HG03280 (cell line): ENCODE data around the gene RASAL2.
A peak's percentile ranks its signal among the peaks of the same experiment; 100 is the strongest.
"Not testable (repeated sequence)": the region's sequence is repeated elsewhere in the genome, so short reads cannot be mapped to it uniquely, and the experiment has no call there.

ENCODE experiments used
- ATAC-seq: cut with Tn5 transposase; IDR thresholded peaks from one replicate; pipeline ENCODE4 v1.9.1; 2021; ENCODE audit warnings: mild to moderate bottlenecking, moderate library complexity; ENCODE audit not compliant: unreplicated experiment

Gene RASAL2

DNA sequence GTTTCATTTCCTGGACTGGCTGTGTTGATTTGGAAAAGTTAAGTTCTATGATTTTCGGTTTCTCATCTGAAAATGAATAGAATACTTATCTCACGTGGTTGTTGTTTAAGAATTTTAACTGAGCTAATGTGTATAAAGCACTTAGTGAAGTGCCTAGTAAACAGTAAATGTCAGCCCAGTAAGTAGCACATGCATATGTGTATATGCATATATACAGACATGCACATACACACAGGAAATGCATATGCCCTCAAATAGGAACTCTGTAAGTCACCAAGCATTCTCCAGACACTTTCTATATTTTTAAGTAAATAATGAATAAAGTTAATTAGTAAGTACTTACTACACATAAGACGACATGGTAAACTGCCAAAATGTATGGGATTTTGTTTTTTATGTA, 274.3 kb downstream of the RASAL2 start:
- no peak for ATAC-seq

DNA sequence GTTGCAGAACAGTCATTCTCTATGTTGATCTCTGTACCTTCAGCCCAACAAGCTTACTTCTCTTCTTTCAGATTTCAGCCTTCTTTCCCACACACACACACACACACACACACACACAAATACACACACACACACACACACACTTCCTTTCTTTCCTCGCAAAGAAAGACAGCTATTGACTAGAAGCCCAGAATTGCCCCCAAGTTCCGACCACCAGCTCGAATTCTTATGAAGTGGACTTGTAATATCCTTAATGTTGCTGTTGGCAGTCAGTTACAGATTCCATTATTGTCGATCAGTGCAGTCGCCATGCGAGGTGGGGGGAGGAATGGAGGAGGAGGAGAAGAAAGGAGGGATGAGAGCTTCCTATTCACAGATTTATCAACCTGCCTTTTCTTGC, 277.3 kb downstream of the RASAL2 start:
- ATAC-seq: no peak

GRCh38 chr1:178371933-178372388, 278.1 kb downstream of the RASAL2 start:
- ATAC-seq: no peak

- no peak for ATAC-seq
Measured at GRCh38 chr1:178374016-178374415, 280.1 kb downstream of the RASAL2 start.

DNA sequence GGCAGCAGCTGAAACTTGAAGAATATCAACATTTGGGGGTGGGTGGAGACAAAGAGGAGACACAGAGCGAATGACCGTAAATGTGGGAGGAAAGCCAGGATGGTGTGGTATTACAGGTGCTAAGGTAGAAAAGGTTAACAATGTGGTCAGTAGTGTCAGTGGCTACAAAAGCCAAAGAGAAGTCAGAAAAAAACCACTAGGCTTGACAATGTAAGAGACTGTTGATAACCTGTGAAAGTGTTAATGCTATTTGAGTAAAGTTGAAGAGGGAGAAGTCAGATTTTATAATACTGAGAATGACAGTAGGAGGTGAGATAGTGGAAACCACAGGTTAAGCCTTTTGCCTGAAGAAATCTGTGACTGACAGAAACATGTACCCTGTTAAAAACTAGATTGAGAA, 282.1 kb downstream of the RASAL2 start:
- no peak for ATAC-seq

DNA sequence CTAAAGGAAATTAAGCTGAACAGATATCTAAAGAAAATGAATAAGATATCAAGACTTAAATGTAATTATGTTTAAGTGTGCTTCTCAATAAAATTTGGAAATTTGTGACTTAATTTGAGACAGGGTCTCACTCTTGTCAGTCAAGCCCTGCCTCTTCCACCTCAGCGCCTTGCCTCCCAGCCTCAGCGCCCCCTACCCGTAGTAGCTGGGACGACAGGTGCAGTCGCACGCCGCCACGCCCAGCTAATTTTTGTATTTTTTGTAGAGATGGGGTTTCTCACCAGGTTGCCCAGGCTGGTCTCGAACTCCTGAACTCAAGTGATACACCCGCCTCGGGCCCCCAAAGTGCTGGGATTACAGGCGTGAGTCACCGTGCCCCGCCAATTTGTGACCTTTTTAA, 285.9 kb downstream of the RASAL2 start:
- ATAC-seq: no peak

- no peak for ATAC-seq
Measured at GRCh38 chr1:178382372-178382771, 288.5 kb downstream of the RASAL2 start.

DNA sequence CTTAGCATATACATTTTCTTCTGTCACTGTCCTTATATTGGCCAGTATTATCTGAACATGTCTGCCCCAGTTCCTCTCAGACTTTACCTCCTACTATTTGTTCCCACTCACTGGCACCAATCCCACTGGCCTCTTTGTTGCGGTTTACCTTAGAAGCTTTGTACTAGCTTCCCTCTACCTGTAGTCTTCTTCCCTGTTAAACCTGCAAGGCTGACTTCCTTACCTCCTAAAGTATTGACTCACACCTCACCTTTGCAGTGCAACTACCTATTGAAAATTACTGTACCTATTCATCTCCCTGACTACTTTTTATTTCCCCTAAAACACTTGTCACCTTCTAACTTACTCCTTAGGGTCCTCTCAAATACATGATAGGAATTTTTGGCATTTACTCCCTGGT, 291.8 kb downstream of the RASAL2 start:
- ATAC-seq: no peak

- ATAC-seq: no peak
Measured at GRCh38 chr1:178388418-178389145, 294.7 kb downstream of the RASAL2 start.

DNA sequence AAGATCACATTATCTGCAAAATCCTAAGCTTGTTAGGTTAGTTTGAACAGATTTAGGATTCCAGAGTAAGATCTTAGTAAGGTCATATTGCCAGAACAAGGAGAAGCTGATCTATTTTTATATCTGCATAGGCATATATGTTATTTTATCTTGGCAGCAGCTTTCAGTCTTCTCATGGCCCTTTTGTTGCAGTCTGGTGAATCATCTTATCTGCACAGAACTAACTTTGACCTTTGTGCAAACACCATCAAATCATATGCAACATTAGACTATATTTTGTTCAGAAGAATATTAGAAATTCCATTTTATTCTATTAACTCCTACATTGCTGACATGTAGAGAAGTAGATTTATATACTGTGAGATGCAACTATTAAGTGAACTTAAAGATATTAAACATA, 295.5 kb downstream of the RASAL2 start:
- no peak for ATAC-seq

- ATAC-seq: not testable (repeated sequence)
Measured at GRCh38 chr1:178390280-178390679, 296.4 kb downstream of the RASAL2 start.

GRCh38 chr1:178393370-178393769, 299.5 kb downstream of the RASAL2 start:
- ATAC-seq: no peak

DNA sequence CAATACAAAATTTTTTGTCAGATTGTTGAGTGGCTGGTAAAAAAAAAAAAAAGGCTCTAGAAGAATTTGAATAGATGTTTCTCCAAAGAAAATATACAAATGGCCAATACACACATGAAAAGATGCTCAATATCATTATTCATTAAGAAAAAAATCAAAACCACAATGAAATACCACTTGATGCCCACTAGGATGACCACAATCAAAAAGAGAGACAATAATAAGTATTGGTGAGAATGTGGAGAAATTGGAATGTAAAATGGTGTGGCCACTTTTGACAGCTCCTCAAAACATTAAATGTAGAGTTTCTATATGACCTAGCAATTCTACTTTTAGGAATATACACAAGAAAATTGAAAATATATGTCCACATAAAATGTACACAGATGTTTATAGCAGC, 302.9 kb downstream of the RASAL2 start:
- ATAC-seq: no peak

DNA sequence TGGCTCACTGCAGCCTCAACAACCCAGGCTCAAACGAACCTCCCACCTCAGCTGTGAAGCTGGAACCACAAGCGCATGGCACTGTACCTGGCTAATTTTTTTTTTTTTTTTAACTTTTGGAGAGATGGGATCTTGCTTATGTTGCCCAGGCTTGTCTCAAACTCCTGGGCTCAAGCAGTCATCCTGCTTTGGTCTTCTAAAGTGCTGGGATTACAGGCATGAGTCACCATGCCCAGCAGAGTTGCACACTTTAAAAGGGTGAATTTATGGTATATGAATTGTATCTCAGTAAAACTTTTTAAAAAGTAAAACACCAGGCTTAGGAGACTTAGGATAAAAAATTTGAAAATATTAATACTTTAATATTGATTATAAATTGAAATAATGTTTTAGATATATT, 303.8 kb downstream of the RASAL2 start:
- ATAC-seq: no peak

- no peak for ATAC-seq
Measured at GRCh38 chr1:178399177-178399728, 305.3 kb downstream of the RASAL2 start.

DNA sequence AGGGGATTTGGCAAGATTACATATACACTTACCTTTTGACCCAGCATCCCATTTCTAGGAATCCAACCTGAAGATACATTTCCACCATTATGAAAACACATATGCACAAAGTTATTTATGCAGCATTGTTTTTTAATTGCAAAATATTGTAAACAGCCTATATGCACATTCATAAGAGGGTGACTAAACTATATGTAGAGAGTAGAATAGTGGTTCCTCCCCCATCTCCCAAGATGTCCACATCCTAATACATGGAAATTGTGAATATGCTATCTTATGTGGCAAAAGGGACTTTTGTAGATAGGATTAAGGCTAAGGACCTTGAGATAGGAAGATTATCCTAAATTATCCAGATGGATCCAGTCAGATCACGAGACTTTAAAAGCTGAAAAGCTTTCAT, 311.2 kb downstream of the RASAL2 start:
- no peak for ATAC-seq

- ATAC-seq: no peak
Measured at GRCh38 chr1:178407215-178407614, 313.3 kb downstream of the RASAL2 start.

DNA sequence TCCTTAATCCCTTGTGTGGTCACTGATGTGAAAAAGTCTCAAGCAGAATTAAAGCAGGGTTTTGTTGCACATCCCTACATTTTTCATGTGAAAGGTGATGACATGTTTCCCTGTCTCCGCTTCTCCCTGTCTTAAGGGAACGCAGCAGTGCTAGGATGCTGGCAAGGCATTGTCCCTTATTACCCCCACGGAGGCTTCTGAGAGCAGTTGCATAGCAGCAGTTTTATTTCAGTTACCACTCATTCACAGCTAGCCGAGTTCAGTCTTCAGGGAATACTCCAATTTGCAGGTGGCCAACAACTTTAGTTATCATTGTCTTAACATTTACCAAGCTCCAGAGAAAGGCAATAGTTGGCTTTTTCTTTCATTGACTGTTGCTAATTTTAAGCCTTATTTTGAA, 313.8 kb downstream of the RASAL2 start:
- no peak for ATAC-seq

DNA sequence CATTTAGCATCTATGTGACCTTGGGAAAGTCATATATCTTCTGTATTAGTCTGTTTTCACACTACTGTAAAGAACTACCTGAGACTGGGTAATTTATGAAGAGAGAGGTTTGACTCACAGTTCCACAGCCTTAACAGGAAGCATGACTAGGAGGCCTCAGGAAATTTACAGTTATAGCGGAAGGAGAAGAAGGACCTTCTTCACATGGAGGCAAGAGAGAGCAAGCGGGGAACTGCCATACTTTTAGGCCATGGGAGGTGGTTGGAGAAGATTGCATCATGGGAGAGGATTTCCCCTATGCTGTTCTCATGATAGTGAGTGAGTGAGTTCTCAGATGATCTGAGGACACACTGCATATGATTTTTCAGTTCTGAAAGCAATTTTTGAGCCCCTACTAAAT, 315.0 kb downstream of the RASAL2 start:
- ATAC-seq: no peak

DNA sequence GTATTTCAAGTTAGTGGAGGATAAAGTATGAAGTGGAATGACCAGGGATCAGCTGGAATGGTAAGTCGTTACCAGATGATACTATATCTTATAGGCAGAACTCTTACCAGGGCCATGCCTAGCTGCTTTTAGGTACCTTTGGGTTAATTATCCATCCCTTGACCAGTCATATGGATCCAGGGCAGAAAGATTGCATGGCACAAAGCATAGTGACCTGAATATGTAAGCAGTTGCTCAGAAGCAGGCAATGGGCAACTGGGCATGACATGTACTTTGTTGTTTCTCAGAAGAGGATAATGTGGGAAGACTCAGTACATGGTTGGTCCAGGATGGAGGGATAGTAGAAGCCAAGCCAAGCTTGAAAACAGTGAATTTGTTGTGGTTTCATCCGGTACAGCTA, 315.6 kb downstream of the RASAL2 start:
- ATAC-seq: no peak

DNA sequence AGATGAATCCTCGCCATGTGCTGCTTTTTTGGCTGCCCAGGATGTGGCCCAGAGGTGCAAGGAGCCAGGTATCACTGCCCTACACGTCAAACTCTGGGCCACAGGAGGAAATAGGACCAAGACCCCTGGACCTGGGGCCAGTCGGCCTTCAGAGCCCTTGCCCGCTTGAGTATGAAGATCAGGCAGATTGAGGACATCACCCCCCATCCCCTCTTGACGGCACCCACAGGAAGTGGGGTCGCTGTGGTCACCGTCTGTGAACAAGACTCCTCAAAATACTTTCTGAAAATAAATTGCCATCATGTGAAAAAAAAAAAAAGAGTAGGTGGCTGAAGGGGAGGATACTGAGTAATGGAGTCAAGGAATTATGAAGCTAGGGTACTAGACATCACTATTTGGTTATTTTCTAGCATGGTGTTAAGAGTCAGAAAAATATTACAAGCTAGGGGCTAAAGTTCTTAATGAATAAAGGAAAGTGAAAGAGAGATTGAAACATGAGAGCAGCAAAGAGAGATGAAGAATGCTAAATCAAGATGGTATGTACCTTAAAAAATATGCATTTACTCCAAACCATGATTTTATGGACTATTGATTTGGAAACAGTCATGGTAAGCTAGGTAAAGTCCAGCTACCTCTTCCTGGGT, 318.0 kb downstream of the RASAL2 start:
- peak; percentile 80 for ATAC-seq

- ATAC-seq: peak; percentile 84
Measured at GRCh38 chr1:178412400-178412770, 318.5 kb downstream of the RASAL2 start.
